HEK293 (cell line): ENCODE measurements around the gene BRF1.

Source experiments
- ZBTB1 ChIP-seq: fragments of 450-650 bp; formaldehyde crosslinking; IDR thresholded peaks from 2 replicates; pipeline ENCODE4 v1.5.1; 2016; ENCODE audit warnings: missing biosample characterization, missing genetic modification characterization
- ZBTB8A ChIP-seq: fragments of 450-650 bp; formaldehyde crosslinking; IDR thresholded peaks from 2 replicates; pipeline ENCODE4 v1.5.1; 2016; ENCODE audit warnings: missing biosample characterization, missing genetic modification characterization
- ZNF248 ChIP-seq: fragments of 450-650 bp; formaldehyde crosslinking; IDR thresholded peaks from 2 replicates; pipeline ENCODE4 v1.5.1; 2017; ENCODE audit warnings: missing biosample characterization, missing genetic modification characterization
- TF ChIP-seq, protein P1 (sequence below): fragments of 450-650 bp; formaldehyde crosslinking; IDR thresholded peaks from 2 replicates; pipeline ENCODE4 v1.5.1; 2016; ENCODE audit warnings: missing biosample characterization, missing genetic modification characterization

GRCh38 chr14:105305791-105306190 lies 5.0 kb upstream of the BRF1 start:
- no peak for TF ChIP-seq ZNF248
- TF ChIP-seq ZBTB8A (tag by site-specific recombination) = no peak
- TF ChIP-seq, protein P1, sequence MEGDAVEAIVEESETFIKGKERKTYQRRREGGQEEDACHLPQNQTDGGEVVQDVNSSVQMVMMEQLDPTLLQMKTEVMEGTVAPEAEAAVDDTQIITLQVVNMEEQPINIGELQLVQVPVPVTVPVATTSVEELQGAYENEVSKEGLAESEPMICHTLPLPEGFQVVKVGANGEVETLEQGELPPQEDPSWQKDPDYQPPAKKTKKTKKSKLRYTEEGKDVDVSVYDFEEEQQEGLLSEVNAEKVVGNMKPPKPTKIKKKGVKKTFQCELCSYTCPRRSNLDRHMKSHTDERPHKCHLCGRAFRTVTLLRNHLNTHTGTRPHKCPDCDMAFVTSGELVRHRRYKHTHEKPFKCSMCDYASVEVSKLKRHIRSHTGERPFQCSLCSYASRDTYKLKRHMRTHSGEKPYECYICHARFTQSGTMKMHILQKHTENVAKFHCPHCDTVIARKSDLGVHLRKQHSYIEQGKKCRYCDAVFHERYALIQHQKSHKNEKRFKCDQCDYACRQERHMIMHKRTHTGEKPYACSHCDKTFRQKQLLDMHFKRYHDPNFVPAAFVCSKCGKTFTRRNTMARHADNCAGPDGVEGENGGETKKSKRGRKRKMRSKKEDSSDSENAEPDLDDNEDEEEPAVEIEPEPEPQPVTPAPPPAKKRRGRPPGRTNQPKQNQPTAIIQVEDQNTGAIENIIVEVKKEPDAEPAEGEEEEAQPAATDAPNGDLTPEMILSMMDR = no peak
- no peak for TF ChIP-seq ZBTB1 (tag by site-specific recombination)
